Measurements from ENCODE around the gene DLG2. TPM values are rescaled to one million over a fixed set of nuclear protein-coding genes. Genes with fewer than 3 reads are reported as not detected.

DLG2 gene
- total RNA-seq, 1 experiment from 2014 or later: 17.5 TPM

- Mint-ChIP-seq H3K36me3 (no peaks in the 10 kb centered on the region), H3K27me3 (ENCODE audit: low read depth) (no peaks in the 10 kb centered on the region), H3K4me3 (no peak overlapping the region), H3K27ac (no peak overlapping the region), H3K4me1 (peaks cover 3% of the 10 kb centered on the region; the same call in 1 of the 2 replicates), H3K9me3 (no peaks in the 10 kb centered on the region)
- no peak for DNase-seq (ENCODE audit: low spot score)
- POLR2A ChIA-PET: no interaction called here
- CTCF ChIA-PET: no interaction called here
- no peak for ATAC-seq
- TF ChIP-seq RELA (CRISPR knock-in tag; IDR thresholded peaks at IDR 0.05; ENCODE audit: borderline replicate concordance): no peak
- TF ChIP-seq ZNF396 (CRISPR knock-in tag; IDR thresholded peaks at IDR 0.05; ENCODE audit: borderline replicate concordance): no peak
- TF ChIP-seq PRDM15 (CRISPR knock-in tag; IDR thresholded peaks at IDR 0.05): no peak
- no peak for TF ChIP-seq EMX1 (CRISPR knock-in tag; IDR thresholded peaks at IDR 0.05)
- no peak for TF ChIP-seq CBFB (CRISPR knock-in tag; IDR thresholded peaks at IDR 0.05; ENCODE audit: low read depth)
- TF ChIP-seq ZNF423 (CRISPR knock-in tag; IDR thresholded peaks at IDR 0.05): no peak
- no peak for TF ChIP-seq NFE2L1 (CRISPR knock-in tag; IDR thresholded peaks at IDR 0.05)
- TF ChIP-seq ATF2 (CRISPR knock-in tag; IDR thresholded peaks at IDR 0.05; ENCODE audit: borderline replicate concordance, low read depth): no peak
- no peak for TF ChIP-seq ZNF219 (CRISPR knock-in tag; IDR thresholded peaks at IDR 0.05; ENCODE audit: borderline replicate concordance)
- no peak for TF ChIP-seq FOXP1 (CRISPR knock-in tag; IDR thresholded peaks at IDR 0.05; ENCODE audit: borderline replicate concordance)
- TF ChIP-seq ATF6 (CRISPR knock-in tag; IDR thresholded peaks at IDR 0.05): no peak
- no peak for TF ChIP-seq IRF1 (CRISPR knock-in tag; IDR thresholded peaks at IDR 0.05)
- TF ChIP-seq ZSCAN18 (CRISPR knock-in tag; IDR thresholded peaks at IDR 0.05): no peak
These were observed 1702.2 kb downstream of the DLG2 start for GRCh38 chr11:83924795-83925542.

GRCh38 chr11:83923961-83924360, 1703.2 kb downstream of the DLG2 start:
- no peak for DNase-seq (ENCODE audit: low spot score)
- H3K27ac Mint-ChIP-seq: no peak overlapping the region
- ChIA-PET CTCF (no interaction called here), POLR2A (no interaction called here)
- no peaks in the 10 kb centered on the region for H3K36me3 Mint-ChIP-seq
- H3K27me3 Mint-ChIP-seq (ENCODE audit: low read depth): no peaks in the 10 kb centered on the region
- H3K9me3 Mint-ChIP-seq: no peaks in the 10 kb centered on the region
- no peak for ATAC-seq
- H3K4me1 Mint-ChIP-seq: peaks cover 3% of the 10 kb centered on the region; the same call in 1 of the 2 replicates
- H3K4me3 Mint-ChIP-seq: no peak overlapping the region
- TF ChIP-seq GABPB1 (CRISPR knock-in tag; IDR thresholded peaks at IDR 0.05): no peak
- TF ChIP-seq ZMAT4 (CRISPR knock-in tag; IDR thresholded peaks at IDR 0.05): no peak
- TF ChIP-seq STAT6 (CRISPR knock-in tag; conservative IDR thresholded peaks at IDR 0.05; ENCODE audit: low read depth): no peak
- no peak for TF ChIP-seq CDX4 (CRISPR knock-in tag; IDR thresholded peaks at IDR 0.05; ENCODE audit: borderline replicate concordance)
- no peak for TF ChIP-seq ZNF416 (CRISPR knock-in tag; IDR thresholded peaks at IDR 0.05)
- TF ChIP-seq E2F1 (CRISPR knock-in tag; IDR thresholded peaks at IDR 0.05): no peak
- no peak for TF ChIP-seq ATF1 (CRISPR knock-in tag; IDR thresholded peaks at IDR 0.05)

Measured in WTC11 (cell line).